ENCODE results near the gene KCNN3. TPM values are rescaled to one million over a fixed set of nuclear protein-coding genes. Genes with fewer than 3 reads are reported as not detected.

KCNN3 gene
- total RNA-seq, 4 donors from 2014 or later: under 0.01 to 0.57 (median 0.08) TPM

DNA sequence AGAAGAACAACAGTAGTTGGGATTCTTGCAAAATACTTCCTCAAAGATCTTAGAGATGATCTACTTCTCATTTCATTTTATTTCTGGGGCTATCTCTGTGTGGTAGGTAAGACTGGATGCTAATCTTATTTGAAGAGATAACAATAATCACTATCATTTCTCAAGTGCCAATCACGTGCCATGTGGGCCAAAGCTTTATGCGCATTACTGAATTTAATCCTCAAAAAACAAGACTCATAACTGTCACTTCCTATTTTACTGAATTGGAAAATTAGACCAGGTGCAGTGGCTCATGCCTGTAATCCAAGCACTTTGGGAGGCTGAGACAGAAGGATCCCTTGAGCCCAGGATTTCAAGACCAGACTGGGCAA is 121.7 kb downstream of the KCNN3 start:
- no peak for TF ChIP-seq CTCF (IDR thresholded peaks at IDR 0.05; ENCODE audit: low read depth)

DNA sequence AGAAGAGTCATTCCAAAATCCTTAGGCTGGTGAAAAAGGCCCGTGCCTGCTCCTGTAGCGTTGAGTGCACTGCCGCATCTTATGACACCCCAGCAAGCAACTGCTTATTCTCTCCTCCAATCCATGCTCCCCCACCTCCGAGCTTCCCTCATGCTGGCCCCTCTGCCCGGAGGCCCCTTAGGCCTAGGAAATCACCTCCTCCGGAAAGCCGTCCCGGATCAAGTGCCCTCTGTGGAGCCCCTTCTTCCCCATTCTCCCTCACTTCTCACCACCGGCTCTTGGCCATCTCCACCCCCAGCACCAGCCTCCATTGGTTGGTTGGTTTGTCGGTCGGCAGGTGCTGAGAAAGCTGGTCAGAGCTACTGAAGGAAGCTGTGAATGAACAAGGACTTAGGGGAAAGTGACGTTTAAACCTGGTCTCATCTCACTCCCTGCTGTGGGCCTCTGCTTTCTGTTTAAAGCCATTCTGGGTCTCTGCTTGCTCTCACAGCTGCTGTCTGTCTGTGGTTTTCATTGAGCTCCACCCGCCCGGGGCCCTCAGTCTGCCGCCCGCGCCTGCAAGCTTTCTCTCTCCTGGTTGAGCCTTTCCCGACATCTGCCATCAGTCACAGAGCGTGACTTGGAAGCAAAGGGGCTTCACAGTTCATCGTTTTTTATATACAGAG is 122.2 kb downstream of the KCNN3 start:
- TF ChIP-seq CTCF (IDR thresholded peaks at IDR 0.05; ENCODE audit: low read depth): no peak

- no peak for TF ChIP-seq CTCF (IDR thresholded peaks at IDR 0.05; ENCODE audit: low read depth)
Observed at GRCh38 chr1:154747380-154747739, 122.7 kb downstream of the KCNN3 start.

GRCh38 chr1:154746622-154747299 is 123.3 kb downstream of the KCNN3 start:
- TF ChIP-seq CTCF (IDR thresholded peaks at IDR 0.05; ENCODE audit: low read depth): no peak

DNA sequence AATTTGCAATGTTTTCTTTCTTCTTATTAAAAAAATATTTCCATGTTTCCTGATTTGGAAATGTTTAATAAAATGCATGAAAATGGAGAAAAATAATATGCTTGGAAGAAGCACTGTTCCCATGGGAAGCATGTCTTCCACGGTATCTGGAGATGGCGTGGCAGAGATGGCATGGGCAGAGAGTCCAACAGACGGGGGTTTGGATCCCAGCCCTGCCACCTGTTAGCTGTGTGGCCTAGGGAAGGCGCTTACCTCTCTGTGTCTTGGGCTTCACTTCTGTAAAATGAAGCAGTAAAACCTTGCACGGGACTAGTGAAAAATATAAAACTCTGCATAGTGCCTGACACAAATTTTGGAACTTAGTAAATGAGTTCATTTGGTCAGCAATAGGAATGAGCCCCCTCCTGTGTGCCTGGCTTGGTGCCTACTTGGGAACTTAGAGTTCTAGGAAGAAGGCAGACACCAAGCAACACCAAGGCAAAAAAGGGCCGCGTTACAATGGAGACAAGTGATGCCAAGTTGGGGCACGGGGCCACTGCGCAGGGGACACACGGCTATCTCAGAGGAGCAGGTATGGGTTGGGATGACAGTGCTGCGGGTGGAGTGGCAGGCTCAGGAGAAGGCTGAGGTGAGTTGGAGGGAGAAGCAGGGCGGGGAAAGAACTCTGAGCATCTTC is 124.2 kb downstream of the KCNN3 start:
- no peak for TF ChIP-seq CTCF (IDR thresholded peaks at IDR 0.05; ENCODE audit: low read depth)

GRCh38 chr1:154745286-154745731 is 124.8 kb downstream of the KCNN3 start:
- no peak for TF ChIP-seq CTCF (IDR thresholded peaks at IDR 0.05; ENCODE audit: low read depth)

- TF ChIP-seq CTCF (IDR thresholded peaks at IDR 0.05; ENCODE audit: low read depth): no peak
Observed at GRCh38 chr1:154744352-154745035, 125.6 kb downstream of the KCNN3 start.
